NT2/D1 (cell line): ENCODE data around the gene NRCAM.

ENCODE experiments used
- YY1 ChIP-seq: IDR thresholded peaks from 2 replicates; pipeline ENCODE4 v1.6.1; 2011; ENCODE audit not compliant: insufficient read length, insufficient read depth
- ZNF274 ChIP-seq: IDR thresholded peaks from 2 replicates; pipeline ENCODE4 v1.6.1; 2011; ENCODE audit warnings: mild to moderate bottlenecking, low read depth, low read length

DNA sequence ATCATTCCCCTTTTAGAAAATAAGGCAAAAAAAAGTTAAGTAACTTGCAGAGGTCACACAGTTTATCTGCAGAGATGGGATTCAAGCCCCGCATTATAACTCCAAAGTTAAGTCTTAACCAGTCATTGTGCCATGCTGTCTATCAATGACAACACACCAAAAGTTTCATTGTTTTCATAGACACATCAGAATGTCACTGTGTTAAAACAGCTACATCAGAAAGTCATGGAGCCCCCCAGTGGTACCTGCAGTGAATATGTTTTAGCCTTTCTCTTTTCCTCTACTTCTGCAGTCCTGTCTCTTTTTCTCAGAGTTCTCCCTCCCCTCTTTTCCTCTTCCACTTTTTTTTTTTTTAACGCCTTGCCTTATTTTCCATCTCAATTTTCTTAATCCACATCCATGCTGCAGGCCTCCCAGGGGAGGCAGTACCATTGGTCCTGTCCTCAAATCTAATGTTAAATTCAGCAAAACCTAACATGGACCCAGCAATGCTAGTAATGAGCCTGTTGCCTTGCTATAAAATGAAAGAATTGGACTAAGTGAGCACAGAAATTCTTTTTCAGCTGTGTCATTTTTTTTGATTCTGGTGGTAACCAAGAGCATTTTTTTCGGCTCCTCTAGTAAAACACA lies 3.8 kb upstream of the NRCAM start:
- TF ChIP-seq ZNF274 = no peak
- TF ChIP-seq YY1 = no peak
